GM23338 (cell line): ENCODE results near the gene CTAGE1. TPM values are rescaled to one million over a fixed set of nuclear protein-coding genes. Genes with fewer than 3 reads are reported as not detected.

ENCODE experiments used
- ATAC-seq: fragments of 200-7000 bp; cut with Tn5 transposase; 3 replicates; pipeline ENCODE4 v1.9.1; 2020
- DNase-seq: peaks from one replicate; pipeline ENCODE4 v3.0.0-alpha.2; 2015; ENCODE audit warnings: low spot score
- H2AFZ ChIP-seq: fragments of 200-600 bp; sonication (generic); 2 replicates; pipeline ENCODE4 v1.8.0; 2016; ENCODE audit warnings: antibody characterized with exemption, mild to moderate bottlenecking, moderate library complexity
- H3F3A ChIP-seq: fragments of 200-600 bp; sonication (generic); replicated peaks from 2 replicates; pipeline ENCODE4 v1.8.0; 2017; ENCODE audit warnings: antibody characterized with exemption, mixed run types, low read depth
- H3K27ac ChIP-seq: fragments of 200-600 bp; sonication (generic); 2 replicates; pipeline ENCODE4 v1.6.1; 2016; ENCODE audit warnings: low read depth
- H3K27me3 ChIP-seq: fragments of 200-600 bp; sonication (generic); 2 replicates; pipeline ENCODE4 v1.8.0; 2016; ENCODE audit warnings: mild to moderate bottlenecking, mixed run types, moderate library complexity; ENCODE audit not compliant: insufficient read depth
- H3K36me3 ChIP-seq: fragments of 200-600 bp; sonication (generic); 2 replicates; pipeline ENCODE4 v1.8.0; 2016; ENCODE audit warnings: mild to moderate bottlenecking; ENCODE audit not compliant: insufficient read depth
- H3K4me1 ChIP-seq: fragments of 200-600 bp; sonication (generic); 2 replicates; pipeline ENCODE4 v1.8.0; 2016; ENCODE audit warnings: mild to moderate bottlenecking, moderate library complexity; ENCODE audit not compliant: insufficient read depth
- H3K4me2 ChIP-seq: fragments of 200-600 bp; sonication (generic); 2 replicates; pipeline ENCODE4 v1.7.1; 2017; ENCODE audit warnings: mixed run types
- H3K4me3 ChIP-seq: fragments of 200-600 bp; sonication (generic); 2 replicates; pipeline ENCODE4 v1.6.1; 2016; ENCODE audit warnings: mixed run types
- H3K79me2 ChIP-seq: fragments of 200-600 bp; sonication (generic); replicated peaks from 2 replicates; pipeline ENCODE4 v1.8.0; 2017; ENCODE audit warnings: mild to moderate bottlenecking; ENCODE audit not compliant: insufficient read depth
- H3K9me2 ChIP-seq: fragments of 200-600 bp; sonication (generic); 2 replicates; pipeline ENCODE4 v1.8.0; 2017; ENCODE audit not compliant: insufficient read depth
- H4K20me1 ChIP-seq: fragments of 200-600 bp; sonication (generic); replicated peaks from 2 replicates; pipeline ENCODE4 v1.8.0; 2017; ENCODE audit warnings: mild to moderate bottlenecking; ENCODE audit not compliant: insufficient read depth
- H3K27ac Mint-ChIP-seq: 2 replicates; pipeline ENCODE4 v1.8.0; 2020; ENCODE audit warnings: inconsistent platforms, mild to moderate bottlenecking, moderate library complexity, mixed read lengths
- H3K27me3 Mint-ChIP-seq: 3 replicates; pipeline ENCODE4 v1.8.0; 2022; ENCODE audit warnings: low read depth, mild to moderate bottlenecking, moderate library complexity, mixed read lengths, inconsistent platforms; ENCODE audit not compliant: insufficient read depth, poor library complexity
- H3K36me3 Mint-ChIP-seq: 3 replicates; pipeline ENCODE4 v1.8.0; 2021; ENCODE audit warnings: low read depth, mild to moderate bottlenecking, inconsistent platforms, moderate library complexity, mixed read lengths
- H3K4me1 Mint-ChIP-seq: 3 replicates; pipeline ENCODE4 v1.8.0; 2020; ENCODE audit warnings: mild to moderate bottlenecking, inconsistent platforms, mixed read lengths
- H3K4me3 Mint-ChIP-seq: 3 replicates; pipeline ENCODE4 v1.8.0; 2021; ENCODE audit warnings: moderate library complexity, mild to moderate bottlenecking, inconsistent platforms, mixed read lengths
- H3K9me3 Mint-ChIP-seq: 3 replicates; pipeline ENCODE4 v1.8.0; 2020; ENCODE audit warnings: moderate library complexity, mild to moderate bottlenecking, inconsistent platforms, mixed read lengths
- CREB1 ChIP-seq: fragments of 250-450 bp; sonication (Bioruptor Pico); IDR thresholded peaks from 2 replicates; pipeline ENCODE4 v1.5.0; 2020; ENCODE audit warnings: low read depth, mild to moderate bottlenecking, moderate library complexity
- EZH2 ChIP-seq: fragments of 200-600 bp; sonication (generic); IDR thresholded peaks from one replicate; pipeline ENCODE4 v1.8.0; 2017; ENCODE audit warnings: antibody characterized with exemption, mild to moderate bottlenecking, low read depth; ENCODE audit not compliant: unreplicated experiment
- EZH2phosphoT487 ChIP-seq: fragments of 200-600 bp; sonication (generic); IDR thresholded peaks from one replicate; pipeline ENCODE4 v1.8.1; 2018; ENCODE audit warnings: antibody characterized with exemption; ENCODE audit not compliant: unreplicated experiment
- JUNB ChIP-seq: IDR thresholded peaks from one replicate; pipeline ENCODE4 v1.6.1; 2016; ENCODE audit warnings: antibody characterized with exemption; ENCODE audit not compliant: unreplicated experiment
- NANOG ChIP-seq: IDR thresholded peaks from 2 replicates; pipeline ENCODE4 v1.6.1; 2016; ENCODE audit warnings: antibody characterized with exemption, borderline replicate concordance
- POLR2AphosphoS5 ChIP-seq: IDR thresholded peaks from 2 replicates; pipeline ENCODE4 v1.6.1; 2016; ENCODE audit warnings: antibody characterized with exemption, low read depth
- STAT1 ChIP-seq: IDR thresholded peaks from one replicate; pipeline ENCODE4 v1.6.1; 2016; ENCODE audit warnings: antibody characterized with exemption; ENCODE audit not compliant: unreplicated experiment
- ZNF114 ChIP-seq: fragments of 250-450 bp; sonication (Bioruptor Pico); IDR thresholded peaks from 2 replicates; pipeline ENCODE4 v1.5.0; 2020; ENCODE audit warnings: mild to moderate bottlenecking, moderate library complexity
- ZNF331 ChIP-seq: fragments of 250-450 bp; sonication (Bioruptor Pico); IDR thresholded peaks from 2 replicates; pipeline ENCODE4 v1.5.0; 2020; ENCODE audit warnings: low read depth, mild to moderate bottlenecking, moderate library complexity
- polyA plus RNA-seq: library from polyadenylated mRNA; unstranded; fragments of >200 nt; fragmentation: Nextera tagmentation; extraction: Ambion mirVana; gene quantifications from 2 replicates; pipeline ENCODE4 v1.2.1, GENCODE V29; 2016
- total RNA-seq: library from RNA; depleted of rRNA; stranded (reverse); fragments of >200 nt; shearing (Covaris generic); gene quantifications from 2 replicates; pipeline ENCODE4 v1.2.3, GENCODE V29; 2014
- TF ChIP-seq, protein P1 (sequence below): IDR thresholded peaks from one replicate; pipeline ENCODE4 v1.6.1; 2018; ENCODE audit warnings: antibody characterized with exemption; ENCODE audit not compliant: unreplicated experiment
- TF ChIP-seq, protein P2 (sequence below): fragments of 250-450 bp; sonication (Bioruptor Pico); IDR thresholded peaks from 2 replicates; pipeline ENCODE4 v1.5.0; 2020; ENCODE audit warnings: mild to moderate bottlenecking, moderate library complexity

CTAGE1 gene
- total and polyA plus RNA-seq, 2 experiments from 2014 or later: 0.03 to 0.06 TPM

DNA sequence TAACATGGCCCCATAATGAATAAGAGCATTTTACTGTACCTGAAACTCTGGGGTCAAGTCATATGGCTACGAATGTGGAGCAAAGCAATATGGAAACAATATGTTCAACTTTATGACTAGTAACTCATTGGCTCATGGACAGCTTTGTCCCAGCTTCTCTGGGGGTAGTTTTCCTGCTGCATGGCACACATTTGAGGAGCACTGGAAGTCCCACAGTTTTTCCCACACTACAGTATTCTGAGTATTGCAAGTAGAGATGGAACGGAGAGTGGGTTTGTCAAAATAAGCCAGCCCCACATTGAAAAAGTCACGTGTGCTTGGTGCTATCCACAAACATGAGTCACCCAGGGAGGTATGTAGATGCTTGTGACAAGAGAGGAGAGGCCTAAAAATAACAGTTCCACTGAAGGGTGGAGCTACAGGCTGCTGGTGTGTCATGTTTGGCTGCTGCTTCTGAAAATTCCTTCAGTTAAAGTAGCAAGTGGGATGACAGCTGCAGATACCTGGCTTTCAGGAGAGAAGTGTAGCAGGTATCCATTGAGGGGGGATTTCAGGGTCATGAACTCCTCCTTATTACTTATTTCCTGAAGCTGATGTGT lies 48.2 kb upstream of the CTAGE1 start:
- Mint-ChIP-seq H3K27me3 (peaks cover 3% of the 10 kb centered on the region), H3K4me1 (peaks cover 23% of the 10 kb centered on the region), H3K4me3 (no peak overlapping the region), H3K27ac (no peak overlapping the region; the same call in 1 of the 2 replicates), H3K36me3 (no peaks in the 10 kb centered on the region), H3K9me3 (no peaks in the 10 kb centered on the region)
- H2AFZ ChIP-seq: no peak overlapping the region
- no peak for DNase-seq
- H3K27me3 ChIP-seq: no peaks in the 10 kb centered on the region
- TF ChIP-seq, protein P1, sequence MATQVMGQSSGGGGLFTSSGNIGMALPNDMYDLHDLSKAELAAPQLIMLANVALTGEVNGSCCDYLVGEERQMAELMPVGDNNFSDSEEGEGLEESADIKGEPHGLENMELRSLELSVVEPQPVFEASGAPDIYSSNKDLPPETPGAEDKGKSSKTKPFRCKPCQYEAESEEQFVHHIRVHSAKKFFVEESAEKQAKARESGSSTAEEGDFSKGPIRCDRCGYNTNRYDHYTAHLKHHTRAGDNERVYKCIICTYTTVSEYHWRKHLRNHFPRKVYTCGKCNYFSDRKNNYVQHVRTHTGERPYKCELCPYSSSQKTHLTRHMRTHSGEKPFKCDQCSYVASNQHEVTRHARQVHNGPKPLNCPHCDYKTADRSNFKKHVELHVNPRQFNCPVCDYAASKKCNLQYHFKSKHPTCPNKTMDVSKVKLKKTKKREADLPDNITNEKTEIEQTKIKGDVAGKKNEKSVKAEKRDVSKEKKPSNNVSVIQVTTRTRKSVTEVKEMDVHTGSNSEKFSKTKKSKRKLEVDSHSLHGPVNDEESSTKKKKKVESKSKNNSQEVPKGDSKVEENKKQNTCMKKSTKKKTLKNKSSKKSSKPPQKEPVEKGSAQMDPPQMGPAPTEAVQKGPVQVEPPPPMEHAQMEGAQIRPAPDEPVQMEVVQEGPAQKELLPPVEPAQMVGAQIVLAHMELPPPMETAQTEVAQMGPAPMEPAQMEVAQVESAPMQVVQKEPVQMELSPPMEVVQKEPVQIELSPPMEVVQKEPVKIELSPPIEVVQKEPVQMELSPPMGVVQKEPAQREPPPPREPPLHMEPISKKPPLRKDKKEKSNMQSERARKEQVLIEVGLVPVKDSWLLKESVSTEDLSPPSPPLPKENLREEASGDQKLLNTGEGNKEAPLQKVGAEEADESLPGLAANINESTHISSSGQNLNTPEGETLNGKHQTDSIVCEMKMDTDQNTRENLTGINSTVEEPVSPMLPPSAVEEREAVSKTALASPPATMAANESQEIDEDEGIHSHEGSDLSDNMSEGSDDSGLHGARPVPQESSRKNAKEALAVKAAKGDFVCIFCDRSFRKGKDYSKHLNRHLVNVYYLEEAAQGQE: no peak
- TF ChIP-seq, protein P2, sequence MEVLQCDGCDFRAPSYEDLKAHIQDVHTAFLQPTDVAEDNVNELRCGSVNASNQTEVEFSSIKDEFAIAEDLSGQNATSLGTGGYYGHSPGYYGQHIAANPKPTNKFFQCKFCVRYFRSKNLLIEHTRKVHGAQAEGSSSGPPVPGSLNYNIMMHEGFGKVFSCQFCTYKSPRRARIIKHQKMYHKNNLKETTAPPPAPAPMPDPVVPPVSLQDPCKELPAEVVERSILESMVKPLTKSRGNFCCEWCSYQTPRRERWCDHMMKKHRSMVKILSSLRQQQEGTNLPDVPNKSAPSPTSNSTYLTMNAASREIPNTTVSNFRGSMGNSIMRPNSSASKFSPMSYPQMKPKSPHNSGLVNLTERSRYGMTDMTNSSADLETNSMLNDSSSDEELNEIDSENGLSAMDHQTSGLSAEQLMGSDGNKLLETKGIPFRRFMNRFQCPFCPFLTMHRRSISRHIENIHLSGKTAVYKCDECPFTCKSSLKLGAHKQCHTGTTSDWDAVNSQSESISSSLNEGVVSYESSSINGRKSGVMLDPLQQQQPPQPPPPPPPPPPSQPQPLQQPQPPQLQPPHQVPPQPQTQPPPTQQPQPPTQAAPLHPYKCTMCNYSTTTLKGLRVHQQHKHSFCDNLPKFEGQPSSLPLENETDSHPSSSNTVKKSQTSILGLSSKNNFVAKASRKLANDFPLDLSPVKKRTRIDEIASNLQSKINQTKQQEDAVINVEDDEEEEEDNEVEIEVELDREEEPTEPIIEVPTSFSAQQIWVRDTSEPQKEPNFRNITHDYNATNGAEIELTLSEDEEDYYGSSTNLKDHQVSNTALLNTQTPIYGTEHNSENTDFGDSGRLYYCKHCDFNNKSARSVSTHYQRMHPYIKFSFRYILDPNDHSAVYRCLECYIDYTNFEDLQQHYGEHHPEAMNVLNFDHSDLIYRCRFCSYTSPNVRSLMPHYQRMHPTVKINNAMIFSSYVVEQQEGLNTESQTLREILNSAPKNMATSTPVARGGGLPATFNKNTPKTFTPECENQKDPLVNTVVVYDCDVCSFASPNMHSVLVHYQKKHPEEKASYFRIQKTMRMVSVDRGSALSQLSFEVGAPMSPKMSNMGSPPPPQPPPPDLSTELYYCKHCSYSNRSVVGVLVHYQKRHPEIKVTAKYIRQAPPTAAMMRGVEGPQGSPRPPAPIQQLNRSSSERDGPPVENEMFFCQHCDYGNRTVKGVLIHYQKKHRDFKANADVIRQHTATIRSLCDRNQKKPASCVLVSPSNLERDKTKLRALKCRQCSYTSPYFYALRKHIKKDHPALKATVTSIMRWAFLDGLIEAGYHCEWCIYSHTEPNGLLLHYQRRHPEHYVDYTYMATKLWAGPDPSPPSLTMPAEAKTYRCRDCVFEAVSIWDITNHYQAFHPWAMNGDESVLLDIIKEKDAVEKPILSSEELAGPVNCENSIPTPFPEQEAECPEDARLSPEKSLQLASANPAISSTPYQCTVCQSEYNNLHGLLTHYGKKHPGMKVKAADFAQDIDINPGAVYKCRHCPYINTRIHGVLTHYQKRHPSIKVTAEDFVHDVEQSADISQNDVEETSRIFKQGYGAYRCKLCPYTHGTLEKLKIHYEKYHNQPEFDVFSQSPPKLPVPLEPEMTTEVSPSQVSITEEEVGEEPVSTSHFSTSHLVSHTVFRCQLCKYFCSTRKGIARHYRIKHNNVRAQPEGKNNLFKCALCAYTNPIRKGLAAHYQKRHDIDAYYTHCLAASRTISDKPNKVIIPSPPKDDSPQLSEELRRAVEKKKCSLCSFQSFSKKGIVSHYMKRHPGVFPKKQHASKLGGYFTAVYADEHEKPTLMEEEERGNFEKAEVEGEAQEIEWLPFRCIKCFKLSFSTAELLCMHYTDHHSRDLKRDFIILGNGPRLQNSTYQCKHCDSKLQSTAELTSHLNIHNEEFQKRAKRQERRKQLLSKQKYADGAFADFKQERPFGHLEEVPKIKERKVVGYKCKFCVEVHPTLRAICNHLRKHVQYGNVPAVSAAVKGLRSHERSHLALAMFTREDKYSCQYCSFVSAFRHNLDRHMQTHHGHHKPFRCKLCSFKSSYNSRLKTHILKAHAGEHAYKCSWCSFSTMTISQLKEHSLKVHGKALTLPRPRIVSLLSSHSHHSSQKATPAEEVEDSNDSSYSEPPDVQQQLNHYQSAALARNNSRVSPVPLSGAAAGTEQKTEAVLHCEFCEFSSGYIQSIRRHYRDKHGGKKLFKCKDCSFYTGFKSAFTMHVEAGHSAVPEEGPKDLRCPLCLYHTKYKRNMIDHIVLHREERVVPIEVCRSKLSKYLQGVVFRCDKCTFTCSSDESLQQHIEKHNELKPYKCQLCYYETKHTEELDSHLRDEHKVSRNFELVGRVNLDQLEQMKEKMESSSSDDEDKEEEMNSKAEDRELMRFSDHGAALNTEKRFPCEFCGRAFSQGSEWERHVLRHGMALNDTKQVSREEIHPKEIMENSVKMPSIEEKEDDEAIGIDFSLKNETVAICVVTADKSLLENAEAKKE (CRISPR knock-in tag): no peak
- TF ChIP-seq CREB1 (CRISPR knock-in tag) (no peak), EZH2 (no peak), STAT1 (no peak), ZNF114 (CRISPR knock-in tag) (no peak), EZH2phosphoT487 (no peak), POLR2AphosphoS5 (no peak), ZNF331 (CRISPR knock-in tag) (no peak), NANOG (no peak), JUNB (no peak)
- H3K9me2 ChIP-seq: no peaks in the 10 kb centered on the region
- ATAC-seq: no peak
- H3K79me2 ChIP-seq: no peaks in the 10 kb centered on the region
- H4K20me1 ChIP-seq: no peaks in the 10 kb centered on the region
- no peak overlapping the region for H3K4me3 ChIP-seq
- H3K4me1 ChIP-seq: peaks cover 23% of the 10 kb centered on the region
- no peaks in the 10 kb centered on the region for H3F3A ChIP-seq
- no peak overlapping the region for H3K4me2 ChIP-seq
- no peak overlapping the region for H3K27ac ChIP-seq
- H3K36me3 ChIP-seq: no peaks in the 10 kb centered on the region
